Calu3 (cell line): Measurements from ENCODE around the gene PIPOX. TPM values are rescaled to one million over a fixed set of nuclear protein-coding genes. Genes with fewer than 3 reads are reported as not detected.

Experiments
- BruUV-seq: library from RNA; stranded (reverse); fragments of 400-500 nt; replicated peaks from 2 replicates; lab custom pipeline; 2021; lab: Mats Ljungman, UMichigan
- CTCF ChIA-PET: fragments of 300-600 bp; sonication (Branson Sonifier 250); formaldehyde crosslinking; loops from one replicate; lab custom pipeline; 2022; ENCODE audit warnings: antibody characterized with exemption; lab: Charles Lee
- DNase-seq: peaks from one replicate; pipeline ENCODE4 v3.0.0; 2022
- H3K27ac Mint-ChIP-seq: one replicate; pipeline ENCODE4 v1.8.0; 2022; ENCODE audit warnings: mixed read lengths; ENCODE audit not compliant: unreplicated experiment
- H3K27me3 Mint-ChIP-seq: one replicate; pipeline ENCODE4 v1.8.0; 2022; ENCODE audit warnings: mixed read lengths; ENCODE audit not compliant: unreplicated experiment
- H3K36me3 Mint-ChIP-seq: one replicate; pipeline ENCODE4 v1.8.0; 2022; ENCODE audit warnings: mild to moderate bottlenecking, moderate library complexity, mixed read lengths; ENCODE audit not compliant: insufficient read depth, unreplicated experiment
- H3K4me1 Mint-ChIP-seq: one replicate; pipeline ENCODE4 v1.8.0; 2022; ENCODE audit warnings: mild to moderate bottlenecking, low read depth, mixed read lengths; ENCODE audit not compliant: unreplicated experiment
- H3K4me3 Mint-ChIP-seq: one replicate; pipeline ENCODE4 v1.8.0; 2022; ENCODE audit warnings: mild to moderate bottlenecking, low read depth, moderate library complexity, mixed read lengths; ENCODE audit not compliant: unreplicated experiment
- H3K9me3 Mint-ChIP-seq: one replicate; pipeline ENCODE4 v1.8.0; 2022; ENCODE audit warnings: low read depth, mixed read lengths; ENCODE audit not compliant: unreplicated experiment
- CTCF ChIP-seq: fragments of 200-600 bp; IDR thresholded peaks from one replicate; pipeline ENCODE4 v1.8.0; 2022; ENCODE audit warnings: antibody characterized with exemption; ENCODE audit not compliant: unreplicated experiment
- intact Hi-C: fragments of 100-400 bp; cut with micrococcal nuclease; formaldehyde crosslinking; loops from one replicate; pipeline ENCODE4 v1.10.0; 2022; ENCODE audit not compliant: unreplicated experiment
- total RNA-seq: library from RNA; stranded (reverse); gene quantifications from 2 replicates; pipeline ENCODE4 v1.2.3, GENCODE V29; 2022

PIPOX gene
- total RNA-seq, 1 experiment from 2014 or later: 3.7 TPM

GRCh38 chr17:29012535-29012934 lies 30.4 kb upstream of the PIPOX start:
- H3K27ac Mint-ChIP-seq: no peak overlapping the region

GRCh38 chr17:29014716-29015115 lies 28.2 kb upstream of the PIPOX start:
- no TSS peak for BruUV-seq
- H3K27me3 Mint-ChIP-seq: peaks cover 100% of the 10 kb centered on the region
- CTCF ChIA-PET: no interaction called here

More at GRCh38 chr17:29012535-29012934, 30.4 kb upstream of the PIPOX start:
- no peak for DNase-seq
- no peaks in the 10 kb centered on the region for H3K9me3 Mint-ChIP-seq
- no peaks in the 10 kb centered on the region for H3K4me1 Mint-ChIP-seq
- intact Hi-C loops: no loop called here
- no peak for TF ChIP-seq CTCF
- CTCF ChIA-PET: no interaction called here
- no peaks in the 10 kb centered on the region for H3K36me3 Mint-ChIP-seq
- no peak overlapping the region for H3K4me3 Mint-ChIP-seq
- H3K27me3 Mint-ChIP-seq: peaks cover 100% of the 10 kb centered on the region
- no TSS peak for BruUV-seq

GRCh38 chr17:29016345-29017210 lies 26.4 kb upstream of the PIPOX start:
- no peaks in the 10 kb centered on the region for H3K4me1 Mint-ChIP-seq
- no peak for TF ChIP-seq CTCF
- H3K27ac Mint-ChIP-seq: no peak overlapping the region
- H3K4me3 Mint-ChIP-seq: no peak overlapping the region
- H3K27me3 Mint-ChIP-seq: peaks cover 100% of the 10 kb centered on the region
- no peaks in the 10 kb centered on the region for H3K36me3 Mint-ChIP-seq
- no peaks in the 10 kb centered on the region for H3K9me3 Mint-ChIP-seq
- BruUV-seq: no TSS peak
- CTCF ChIA-PET: interaction anchor here (0.9 kb wide), 1 partner anchor 26 kb away, joined by 3 read pairs; the partner anchor contains the start of gene PIPOX
- DNase-seq: no peak
- intact Hi-C loops: no loop called here

More at GRCh38 chr17:29014716-29015115, 28.2 kb upstream of the PIPOX start:
- no peaks in the 10 kb centered on the region for H3K4me1 Mint-ChIP-seq
- H3K36me3 Mint-ChIP-seq: no peaks in the 10 kb centered on the region
- TF ChIP-seq CTCF: no peak
- H3K9me3 Mint-ChIP-seq: no peaks in the 10 kb centered on the region
- intact Hi-C loops: no loop called here
- no peak for DNase-seq
- no peak overlapping the region for H3K27ac Mint-ChIP-seq
- H3K4me3 Mint-ChIP-seq: no peak overlapping the region

- Mint-ChIP-seq H3K4me3 (no peak overlapping the region), H3K4me1 (no peaks in the 10 kb centered on the region), H3K9me3 (no peaks in the 10 kb centered on the region), H3K27me3 (peaks cover 100% of the 10 kb centered on the region), H3K36me3 (no peaks in the 10 kb centered on the region), H3K27ac (no peak overlapping the region)
- BruUV-seq: no TSS peak
- CTCF ChIA-PET: interaction anchor here (1.1 to 1.2 kb wide), 4 partner anchors 9 to 74 kb away, joined by 3 to 4 read pairs (median 4); no protein-coding TSS in a partner anchor
- no peak for TF ChIP-seq CTCF
- no peak for DNase-seq
- intact Hi-C loops: no loop called here
Measured at GRCh38 chr17:29018788-29019474, 24.0 kb upstream of the PIPOX start.
